Naive thymus-derived CD4-positive, alpha-beta T cell (primary cell): ENCODE results near the gene RAD51D. TPM values are rescaled to one million over a fixed set of nuclear protein-coding genes. Genes with fewer than 3 reads are reported as not detected.
"Not testable (repeated sequence)": the region's sequence is repeated elsewhere in the genome, so short reads cannot be mapped to it uniquely, and the experiment has no call there.

ENCODE experiments used
- ATAC-seq: fragments of 150-1000 bp; cut with Tn5 transposase; 2 replicates; pipeline ENCODE4 v1.10.0; 2021; ENCODE audit warnings: mild to moderate bottlenecking, moderate library complexity
- CTCF ChIA-PET: fragments of 350-600 bp; sonication (Branson Sonifier 250); formaldehyde crosslinking; loops from one replicate; lab custom pipeline; 2021; ENCODE audit warnings: antibody characterized with exemption; lab: Charles Lee
- POLR2A ChIA-PET: fragments of 350-600 bp; sonication (Branson Sonifier 250); formaldehyde crosslinking; loops from one replicate; lab custom pipeline; 2021; ENCODE audit warnings: antibody characterized with exemption, inconsistent platforms; lab: Charles Lee
- DNase-seq, 9 donors: peaks; one replicate each; pipeline versions ENCODE4 v3.0.0 to v3.0.0-alpha.2; 2020 to 2022; ENCODE audit warnings: mixed read lengths in 1 of 9
- H3K27ac ChIP-seq: one replicate; pipeline ENCODE4 v1.7.0; 2013; ENCODE audit warnings: mild to moderate bottlenecking, low read depth, low read length, moderate library complexity
- H3K27me3 ChIP-seq, 2 donors: one replicate each; pipeline ENCODE4 v1.7.0; 2013; ENCODE audit warnings: low read length in 2 of 2, mild to moderate bottlenecking in 2 of 2, moderate library complexity in 2 of 2; ENCODE audit not compliant: control insufficient read depth in 2 of 2, insufficient read depth in 2 of 2
- H3K36me3 ChIP-seq, 3 experiments: 1 replicate in 2 of 3; 2 replicates in 1 of 3; pipeline ENCODE4 v1.7.0; 2013; ENCODE audit warnings: low read length in 3 of 3, mild to moderate bottlenecking in 3 of 3, moderate library complexity in 1 of 3; ENCODE audit not compliant: insufficient read depth in 3 of 3, control insufficient read depth in 2 of 3
- H3K4me1 ChIP-seq, 2 donors: one replicate each; pipeline ENCODE4 v1.7.0; 2013; ENCODE audit warnings: low read length in 2 of 2, mild to moderate bottlenecking in 2 of 2, moderate library complexity in 1 of 2; ENCODE audit not compliant: control insufficient read depth in 2 of 2, insufficient read depth in 2 of 2
- H3K4me3 ChIP-seq: 2 replicates; pipeline ENCODE4 v1.7.0; 2013; ENCODE audit warnings: mild to moderate bottlenecking, low read length
- H3K9me3 ChIP-seq, 3 experiments: 1 replicate in 2 of 3; 2 replicates in 1 of 3; pipeline ENCODE4 v1.7.0; 2013; ENCODE audit warnings: low read length in 3 of 3; ENCODE audit not compliant: control insufficient read depth in 2 of 3
- H3K27ac Mint-ChIP-seq, 9 donors: one replicate each; pipeline ENCODE4 v1.8.0; 2020 to 2022; ENCODE audit warnings: mixed read lengths in 9 of 9, mild to moderate bottlenecking in 8 of 9, moderate library complexity in 5 of 9, inconsistent platforms in 2 of 9
- H3K27me3 Mint-ChIP-seq, 5 donors: one replicate each; pipeline ENCODE4 v1.8.0; 2021 to 2022; ENCODE audit warnings: mixed read lengths in 5 of 5, mild to moderate bottlenecking in 1 of 5
- H3K36me3 Mint-ChIP-seq, 5 donors: one replicate each; pipeline ENCODE4 v1.8.0; 2020 to 2022; ENCODE audit warnings: mixed read lengths in 5 of 5, mild to moderate bottlenecking in 3 of 5, inconsistent platforms in 1 of 5
- H3K4me1 Mint-ChIP-seq, 7 donors: one replicate each; pipeline ENCODE4 v1.8.0; 2020 to 2022; ENCODE audit warnings: mixed read lengths in 7 of 7, mild to moderate bottlenecking in 3 of 7, inconsistent platforms in 1 of 7
- H3K4me3 Mint-ChIP-seq, 10 donors: one replicate each; pipeline ENCODE4 v1.8.0; 2020 to 2022; ENCODE audit warnings: mild to moderate bottlenecking in 10 of 10, mixed read lengths in 10 of 10, moderate library complexity in 6 of 10, inconsistent platforms in 2 of 10
- H3K9me3 Mint-ChIP-seq, 11 donors: one replicate each; pipeline ENCODE4 v1.8.0; 2020 to 2022; ENCODE audit warnings: mixed read lengths in 11 of 11, mild to moderate bottlenecking in 4 of 11, inconsistent platforms in 1 of 11, moderate library complexity in 1 of 11
- intact Hi-C, 2 donors: fragments of 100-400 bp; cut with micrococcal nuclease; formaldehyde crosslinking; loops; one replicate each; pipeline ENCODE4 v1.15.1; 2023
- polyA plus RNA-seq, 2 donors: library from polyadenylated mRNA; unstranded; fragments of 300-500 nt; fragmentation: Illumina TruSeq; gene quantifications; one replicate each; pipeline ENCODE4 v1.2.3, GENCODE V29; 2021
- total RNA-seq, 6 experiments: library from RNA in 5 of 6; stranded (reverse) in 5 of 6; gene quantifications; 1 replicate in 5 of 6; 2 replicates in 1 of 6; pipeline ENCODE4 v1.2.3 and lab custom pipeline; 2021 to 2026

The RAD51D gene
- total and polyA plus RNA-seq, 7 experiments from 2014 or later = 7.0 to 34.2 (median 17.6) TPM

- peaks cover 6 to 13% of the 10 kb centered on the region in 2 donors for H3K4me1 ChIP-seq
- no peak overlapping the region for H3K27ac ChIP-seq
- H3K9me3 ChIP-seq = no peaks in the 10 kb centered on the region
- ChIA-PET POLR2A (interaction anchor here (0.6 kb wide), 1 partner anchor 347 kb away, joined by 3 read pairs; no protein-coding TSS in a partner anchor), CTCF (no interaction called here)
- no peaks in the 10 kb centered on the region for H3K36me3 ChIP-seq
- Mint-ChIP-seq H3K27ac (no peak overlapping the region), H3K4me1 (peaks cover 8 to 26% (median 22%) of the 10 kb centered on the region in 7 donors), H3K9me3 (peaks cover 0 to 2% (median 0%) of the 10 kb centered on the region in 11 donors), H3K36me3 (peaks cover 0 to 4% (median 0%) of the 10 kb centered on the region in 5 donors), H3K27me3 (peaks cover 0 to 29% (median 0%) of the 10 kb centered on the region in 5 donors), H3K4me3 (no peak overlapping the region)
- intact Hi-C loops = no loop called here
- no peak overlapping the region for H3K4me3 ChIP-seq
- no peak for DNase-seq
- ATAC-seq = no peak
- no peaks in the 10 kb centered on the region for H3K27me3 ChIP-seq
Measured at GRCh38 chr17:35155246-35155645, 35.6 kb upstream of the RAD51D start.

- no peak overlapping the region for H3K4me3 Mint-ChIP-seq
- DNase-seq (no peak), ATAC-seq (no peak)
- no peak overlapping the region for H3K4me3 ChIP-seq
- no peaks in the 10 kb centered on the region for H3K36me3 ChIP-seq
- CTCF ChIA-PET = interaction anchor here (0.6 kb wide), 1 partner anchor 10 kb away, joined by 4 read pairs; no protein-coding TSS in a partner anchor
- no peaks in the 10 kb centered on the region for H3K27me3 ChIP-seq
- H3K4me1 Mint-ChIP-seq = peaks cover 4 to 18% (median 14%) of the 10 kb centered on the region in 7 donors
- intact Hi-C loops = no loop called here
- peaks cover 0 to 6% of the 10 kb centered on the region in 2 donors for H3K4me1 ChIP-seq
- peaks cover 0 to 29% (median 0%) of the 10 kb centered on the region in 5 donors for H3K27me3 Mint-ChIP-seq
- H3K36me3 Mint-ChIP-seq = peaks cover 0 to 4% (median 0%) of the 10 kb centered on the region in 5 donors
- no peaks in the 10 kb centered on the region for H3K9me3 ChIP-seq
- H3K27ac Mint-ChIP-seq = peak overlapping the region in 1 of 9 donors; percentile 30
- no peak overlapping the region for H3K27ac ChIP-seq
- POLR2A ChIA-PET = interaction anchor here (0.7 kb wide), 1 partner anchor 9 kb away, joined by 3 read pairs; no protein-coding TSS in a partner anchor
- peaks cover 0 to 2% (median 0%) of the 10 kb centered on the region in 11 donors for H3K9me3 Mint-ChIP-seq
Measured at GRCh38 chr17:35154196-35155165, 34.8 kb upstream of the RAD51D start.

- H3K4me3 ChIP-seq = no peak overlapping the region
- Mint-ChIP-seq H3K36me3 (peaks cover 0 to 4% (median 0%) of the 10 kb centered on the region in 5 donors), H3K27ac (no peak overlapping the region), H3K9me3 (no peaks in the 10 kb centered on the region), H3K27me3 (peaks cover 0 to 24% (median 0%) of the 10 kb centered on the region in 5 donors), H3K4me3 (no peak overlapping the region), H3K4me1 (peaks cover 0 to 4% (median 2%) of the 10 kb centered on the region in 7 donors)
- intact Hi-C loops = no loop called here
- no peaks in the 10 kb centered on the region for H3K36me3 ChIP-seq
- ChIA-PET CTCF (no interaction called here), POLR2A (interaction anchor here (1.0 kb wide), 1 partner anchor 61 kb away, joined by 3 read pairs; no protein-coding TSS in a partner anchor)
- ATAC-seq (no peak), DNase-seq (no peak)
- H3K4me1 ChIP-seq = no peaks in the 10 kb centered on the region
- H3K9me3 ChIP-seq = no peaks in the 10 kb centered on the region
- no peak overlapping the region for H3K27ac ChIP-seq
- no peaks in the 10 kb centered on the region for H3K27me3 ChIP-seq
Measured at GRCh38 chr17:35152421-35153140, 32.9 kb upstream of the RAD51D start.

GRCh38 chr17:35151080-35151479 is 31.4 kb upstream of the RAD51D start:
- not testable (repeated sequence) for H3K9me3 Mint-ChIP-seq

GRCh38 chr17:35149941-35150340 is 30.3 kb upstream of the RAD51D start:
- Mint-ChIP-seq H3K27ac (no peak overlapping the region), H3K4me1 (no peaks in the 10 kb centered on the region), H3K36me3 (peaks cover 0 to 4% (median 0%) of the 10 kb centered on the region in 5 donors), H3K4me3 (no peak overlapping the region), H3K9me3 (no peaks in the 10 kb centered on the region), H3K27me3 (peaks cover 0 to 22% (median 0%) of the 10 kb centered on the region in 5 donors)
- ChIA-PET CTCF (interaction anchor here (0.7 kb wide), 1 partner anchor 30 kb away, joined by 3 read pairs; no protein-coding TSS in a partner anchor), POLR2A (interaction anchor here (1.1 to 1.9 kb wide), 3 partner anchors 8 to 92 kb away, joined by 3 to 16 read pairs (median 6); no protein-coding TSS in a partner anchor)
- no peak for DNase-seq
- no peak overlapping the region for H3K4me3 ChIP-seq
- no peak overlapping the region for H3K27ac ChIP-seq
- H3K4me1 ChIP-seq = no peaks in the 10 kb centered on the region
- no peaks in the 10 kb centered on the region for H3K9me3 ChIP-seq
- ATAC-seq = no peak
- no peaks in the 10 kb centered on the region for H3K27me3 ChIP-seq
- intact Hi-C loops = loop anchor here in 1 of 2 donors (10.0 kb wide), 1 partner anchor 595 kb away; no protein-coding TSS in a partner anchor
- H3K36me3 ChIP-seq = no peaks in the 10 kb centered on the region

More at GRCh38 chr17:35151080-35151479, 31.4 kb upstream of the RAD51D start:
- CTCF ChIA-PET, H3K4me3 ChIP-seq, H3K36me3 ChIP-seq, POLR2A ChIA-PET, H3K4me1 ChIP-seq, H3K4me1 Mint-ChIP-seq, intact Hi-C loops, H3K36me3 Mint-ChIP-seq, H3K9me3 ChIP-seq, H3K27ac Mint-ChIP-seq, H3K4me3 Mint-ChIP-seq, ATAC-seq, H3K27ac ChIP-seq, DNase-seq, H3K27me3 ChIP-seq: not testable (repeated sequence)
- H3K27me3 Mint-ChIP-seq = peaks cover 0 to 22% (median 0%) of the 10 kb centered on the region in 5 donors

- H3K4me3 Mint-ChIP-seq = no peak overlapping the region
- no peak overlapping the region for H3K27ac Mint-ChIP-seq
- peaks cover 0 to 8% (median 6%) of the 10 kb centered on the region in 7 donors for H3K4me1 Mint-ChIP-seq
- H3K9me3 ChIP-seq = no peaks in the 10 kb centered on the region
- ATAC-seq = no peak
- no peak overlapping the region for H3K4me3 ChIP-seq
- no peak for DNase-seq
- H3K4me1 ChIP-seq = no peaks in the 10 kb centered on the region
- H3K36me3 Mint-ChIP-seq = no peaks in the 10 kb centered on the region
- no peaks in the 10 kb centered on the region for H3K9me3 Mint-ChIP-seq
- H3K27ac ChIP-seq = no peak overlapping the region
- intact Hi-C loops = loop anchor here in 1 of 2 donors (10.0 kb wide), 1 partner anchor 597 kb away; no protein-coding TSS in a partner anchor
- H3K36me3 ChIP-seq = no peaks in the 10 kb centered on the region
- peaks cover 0 to 12% (median 0%) of the 10 kb centered on the region in 5 donors for H3K27me3 Mint-ChIP-seq
- ChIA-PET POLR2A (interaction anchor here (1.1 to 1.9 kb wide), 3 partner anchors 13 to 66 kb away, joined by 3 to 16 read pairs (median 4); no protein-coding TSS in a partner anchor), CTCF (interaction anchor here (1.3 kb wide), 1 partner anchor 12 kb away, joined by 5 read pairs; no protein-coding TSS in a partner anchor)
- H3K27me3 ChIP-seq = no peaks in the 10 kb centered on the region
Measured at GRCh38 chr17:35148144-35148543, 28.5 kb upstream of the RAD51D start.
